GM12892 (cell line): ENCODE data around the gene CAMK1D.
A peak's percentile ranks its signal among the peaks of the same experiment; 100 is the strongest.

Source experiments
- DNase-seq: peaks from one replicate; pipeline ENCODE4 v3.0.0; 2011; ENCODE audit not compliant: insufficient read length
- FAIRE-seq: peaks from 2 replicates; lab custom pipeline; 2011; peaks lifted over from hg19 to GRCh38; lab: Jason Lieb, UNC
- POLR2A ChIP-seq: IDR thresholded peaks from 2 replicates; pipeline ENCODE4 v1.6.1; 2011; ENCODE audit warnings: low read depth, low read length, control low read depth
- POLR2AphosphoS5 ChIP-seq: IDR thresholded peaks from 2 replicates; pipeline ENCODE4 v1.6.1; 2011; ENCODE audit warnings: low read depth, low read length, control low read depth
- TAF1 ChIP-seq: IDR thresholded peaks from 2 replicates; pipeline ENCODE4 v1.6.1; 2011; ENCODE audit warnings: low read depth, mild to moderate bottlenecking, control low read depth, low read length, borderline replicate concordance

Gene CAMK1D

GRCh38 chr10:12471135-12471534 is 121.8 kb downstream of the CAMK1D start:
- no peak for TF ChIP-seq POLR2A
- TF ChIP-seq POLR2AphosphoS5, result no peak
- no peak for TF ChIP-seq TAF1
- no peak for FAIRE-seq
- no peak for DNase-seq

- TF ChIP-seq TAF1 (no peak), POLR2AphosphoS5 (no peak), POLR2A (no peak)
- no peak for FAIRE-seq
- no peak for DNase-seq
These were observed 124.1 kb downstream of the CAMK1D start for GRCh38 chr10:12473491-12473890.

DNA sequence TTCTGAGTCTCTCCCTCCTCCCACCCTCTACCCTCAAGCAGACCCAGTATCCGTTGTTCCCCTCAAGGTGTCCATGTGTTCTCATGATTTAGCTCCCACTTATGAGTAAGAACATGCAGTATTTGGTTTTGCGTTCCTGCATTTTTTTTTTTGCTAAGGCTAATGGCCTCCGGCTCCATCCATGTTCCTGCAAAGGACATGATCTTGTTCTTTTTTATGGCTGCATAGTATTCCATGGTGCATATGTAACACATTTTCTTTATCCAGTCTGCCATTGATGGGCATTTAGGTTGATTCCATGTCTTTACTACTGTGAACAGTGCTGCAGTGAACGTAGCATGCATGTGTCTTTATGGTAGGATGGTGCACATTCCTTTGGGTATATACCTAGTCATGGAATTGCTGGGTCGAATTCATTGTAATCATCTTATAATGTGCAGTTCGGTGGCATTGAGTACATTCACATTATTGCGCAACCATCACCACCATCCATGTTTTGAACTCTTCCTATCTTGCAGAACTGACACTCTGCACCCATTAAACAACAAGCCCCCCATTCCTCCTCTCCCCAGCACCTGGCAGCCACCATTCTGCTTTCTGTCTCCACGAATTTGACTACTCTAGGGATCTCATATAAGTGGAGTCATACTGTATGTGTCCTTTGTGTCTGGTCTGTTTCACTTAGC is 125.5 kb downstream of the CAMK1D start:
- TF ChIP-seq POLR2A (no peak), POLR2AphosphoS5 (no peak), TAF1 (no peak)
- DNase-seq (no peak), FAIRE-seq (no peak)

- FAIRE-seq, result no peak
- no peak for DNase-seq
- TF ChIP-seq TAF1, result no peak
- no peak for TF ChIP-seq POLR2AphosphoS5
- TF ChIP-seq POLR2A, result no peak
These were observed 127.3 kb downstream of the CAMK1D start for GRCh38 chr10:12476656-12477055.

GRCh38 chr10:12479437-12479844 is 130.1 kb downstream of the CAMK1D start:
- FAIRE-seq, result no peak
- no peak for TF ChIP-seq POLR2A
- TF ChIP-seq POLR2AphosphoS5, result no peak
- TF ChIP-seq TAF1, result no peak
- DNase-seq, result no peak

GRCh38 chr10:12479924-12480323 is 130.6 kb downstream of the CAMK1D start:
- DNase-seq (no peak), FAIRE-seq (no peak)
- no peak for TF ChIP-seq POLR2AphosphoS5
- no peak for TF ChIP-seq POLR2A
- TF ChIP-seq TAF1, result no peak

DNA sequence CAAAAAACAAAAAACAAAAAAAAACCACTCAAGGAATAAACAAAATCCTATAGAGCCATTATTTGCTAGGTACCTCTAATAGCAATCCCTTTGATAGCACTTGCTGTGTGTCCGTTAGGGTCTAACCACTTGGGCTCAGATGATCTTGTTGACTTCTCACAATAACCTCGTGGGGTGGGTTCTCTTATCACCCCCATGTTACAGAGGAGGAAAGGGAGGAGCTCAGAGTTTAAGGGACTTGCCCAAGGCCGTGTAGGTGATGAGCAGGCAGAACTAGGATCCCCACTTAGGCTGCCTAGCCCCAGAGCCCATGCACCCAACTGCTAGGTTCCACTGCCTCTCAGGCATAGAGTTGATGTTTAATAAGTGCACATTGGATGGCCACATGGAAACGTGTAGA is 131.1 kb downstream of the CAMK1D start:
- DNase-seq, result no peak
- no peak for TF ChIP-seq POLR2A
- no peak for TF ChIP-seq TAF1
- no peak for FAIRE-seq

DNA sequence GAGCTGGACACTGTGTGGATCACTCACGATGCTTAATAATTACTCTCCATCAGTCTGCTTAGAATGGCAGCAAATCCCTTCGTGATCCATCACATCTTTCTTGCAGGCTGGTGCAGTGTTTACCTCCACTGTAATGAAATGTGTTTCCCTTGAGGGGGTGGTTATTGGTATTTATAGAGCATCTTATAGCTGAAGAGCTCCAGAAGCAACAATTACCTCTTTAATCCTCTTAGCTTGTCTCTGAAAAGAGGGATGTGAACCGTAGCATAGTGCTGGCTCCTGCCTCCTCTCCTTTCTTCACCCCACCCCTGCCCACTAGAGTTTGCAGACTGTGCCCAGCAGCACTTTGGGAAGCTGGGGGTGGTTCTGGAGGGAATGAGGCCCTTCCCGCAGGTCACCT is 132.6 kb downstream of the CAMK1D start:
- TF ChIP-seq TAF1, result no peak
- TF ChIP-seq POLR2A, result no peak
- no peak for TF ChIP-seq POLR2AphosphoS5
- DNase-seq, result no peak

DNA sequence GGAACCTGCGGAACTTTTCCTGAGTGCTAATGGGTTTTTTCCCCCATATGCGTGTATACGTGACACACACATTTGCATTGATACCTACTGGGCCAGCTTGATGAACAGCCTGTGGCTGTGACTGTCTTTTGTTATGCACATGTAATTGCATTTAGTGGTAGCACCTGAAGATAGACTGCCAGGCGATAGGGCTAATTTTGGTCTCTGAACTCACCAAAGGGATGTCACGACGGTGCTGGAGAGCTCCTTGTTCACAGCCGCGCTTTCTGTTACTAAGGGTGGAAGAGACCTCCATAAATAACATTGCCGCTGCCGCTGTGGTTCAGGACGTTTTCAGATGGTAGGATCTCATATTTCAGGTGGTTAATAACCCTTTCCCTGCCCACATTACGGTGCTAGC is 133.2 kb downstream of the CAMK1D start:
- TF ChIP-seq TAF1 (no peak), POLR2A (no peak), POLR2AphosphoS5 (no peak)
- no peak for FAIRE-seq
- no peak for DNase-seq

More for the DNA sequence above, 132.6 kb downstream of the CAMK1D start:
- no peak for FAIRE-seq

GRCh38 chr10:12484002-12484918 is 134.9 kb downstream of the CAMK1D start:
- no peak for DNase-seq
- FAIRE-seq, result no peak
- TF ChIP-seq POLR2AphosphoS5, result no peak
- TF ChIP-seq TAF1, result no peak
- TF ChIP-seq POLR2A, result no peak

DNA sequence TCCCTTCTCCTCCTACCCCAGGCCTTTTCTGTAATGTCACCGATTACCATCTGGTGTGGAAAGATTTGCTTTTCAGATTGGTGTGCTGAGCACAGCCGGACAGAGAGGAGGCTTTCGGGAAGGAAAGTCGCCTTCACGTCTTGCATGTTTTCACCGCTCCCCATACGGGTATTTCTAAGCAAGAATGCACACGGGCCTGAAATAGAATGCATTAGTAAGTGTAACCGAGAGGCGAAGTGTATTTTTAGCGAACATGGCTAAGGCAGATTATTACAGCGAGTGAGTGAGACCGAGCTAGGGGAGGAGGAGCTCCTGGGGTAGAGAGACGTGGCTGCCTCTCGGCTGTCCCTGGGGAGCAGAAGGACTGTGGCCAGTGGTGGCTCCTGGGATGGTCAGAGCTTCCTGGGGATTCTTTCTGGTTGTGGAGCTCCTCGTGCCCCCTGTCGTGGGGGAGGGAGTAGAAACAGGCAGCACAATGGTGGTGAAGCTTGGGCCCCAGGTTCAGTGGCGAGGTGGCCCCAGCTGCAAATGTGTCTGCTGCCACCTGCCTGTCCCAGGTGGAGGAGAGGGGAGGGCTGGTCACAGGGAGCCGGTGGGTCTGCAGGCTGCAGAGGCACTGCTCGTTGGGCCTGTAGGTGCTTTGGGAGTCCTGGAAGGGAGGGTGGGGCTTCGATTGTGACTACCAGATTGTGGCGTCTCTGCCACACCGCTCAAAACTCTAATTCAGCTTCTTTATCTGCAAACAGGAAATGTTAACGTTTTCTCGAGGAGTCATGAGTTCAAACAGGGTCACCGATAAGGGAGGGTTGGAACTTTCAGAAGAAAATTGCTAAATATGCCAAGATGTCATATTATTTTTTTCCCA is 135.8 kb downstream of the CAMK1D start:
- FAIRE-seq (peak; percentile 61), DNase-seq (peak; percentile 41)
- TF ChIP-seq POLR2AphosphoS5 (0 out of 2 replicates have a peak, but pooled peaks have one; percentile 42), POLR2A (no peak; the same call in 1 of the 2 replicates), TAF1 (no peak)

DNA sequence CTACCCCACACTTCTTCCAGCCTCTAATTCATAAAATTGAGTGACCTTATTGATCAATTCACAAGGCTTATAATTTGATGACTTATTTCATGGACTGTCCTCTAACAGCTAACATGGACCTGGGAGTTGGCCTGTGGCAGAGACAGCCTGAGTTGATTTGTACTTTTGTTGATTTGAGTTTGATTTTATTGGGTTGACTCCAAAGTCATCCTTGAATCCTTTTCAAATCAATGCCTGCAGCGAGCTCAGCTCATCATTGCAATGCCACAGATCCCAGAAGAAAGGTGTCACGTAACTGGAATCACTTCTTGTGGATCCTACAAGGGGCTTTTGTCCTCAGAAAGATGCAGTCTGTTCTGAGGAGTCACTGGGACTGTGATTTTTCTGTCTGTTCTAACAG is 138.0 kb downstream of the CAMK1D start:
- no peak for TF ChIP-seq POLR2A
- no peak for TF ChIP-seq TAF1
- no peak for TF ChIP-seq POLR2AphosphoS5
- FAIRE-seq (no peak), DNase-seq (no peak)
